Fibroblast of lung (primary cell): Measurements from ENCODE around the gene SH3TC1.

Experiments used
- CTCF ChIP-seq, 2 donors: IDR thresholded peaks in 1 of 2; conservative IDR thresholded peaks in 1 of 2; 1 replicate in 1 of 2; 2 replicates in 1 of 2; pipeline ENCODE4 v1.5.1; 2011 to 2012; ENCODE audit warnings: low read length in 2 of 2, control low read depth in 1 of 2, inconsistent platforms in 1 of 2, low read depth in 1 of 2, mild to moderate bottlenecking in 1 of 2
- EZH2 ChIP-seq: IDR thresholded peaks from 2 replicates; pipeline ENCODE4 v1.5.1; 2012; ENCODE audit warnings: low read length, control low read depth, mild to moderate bottlenecking; ENCODE audit errors: missing control alignments

DNA sequence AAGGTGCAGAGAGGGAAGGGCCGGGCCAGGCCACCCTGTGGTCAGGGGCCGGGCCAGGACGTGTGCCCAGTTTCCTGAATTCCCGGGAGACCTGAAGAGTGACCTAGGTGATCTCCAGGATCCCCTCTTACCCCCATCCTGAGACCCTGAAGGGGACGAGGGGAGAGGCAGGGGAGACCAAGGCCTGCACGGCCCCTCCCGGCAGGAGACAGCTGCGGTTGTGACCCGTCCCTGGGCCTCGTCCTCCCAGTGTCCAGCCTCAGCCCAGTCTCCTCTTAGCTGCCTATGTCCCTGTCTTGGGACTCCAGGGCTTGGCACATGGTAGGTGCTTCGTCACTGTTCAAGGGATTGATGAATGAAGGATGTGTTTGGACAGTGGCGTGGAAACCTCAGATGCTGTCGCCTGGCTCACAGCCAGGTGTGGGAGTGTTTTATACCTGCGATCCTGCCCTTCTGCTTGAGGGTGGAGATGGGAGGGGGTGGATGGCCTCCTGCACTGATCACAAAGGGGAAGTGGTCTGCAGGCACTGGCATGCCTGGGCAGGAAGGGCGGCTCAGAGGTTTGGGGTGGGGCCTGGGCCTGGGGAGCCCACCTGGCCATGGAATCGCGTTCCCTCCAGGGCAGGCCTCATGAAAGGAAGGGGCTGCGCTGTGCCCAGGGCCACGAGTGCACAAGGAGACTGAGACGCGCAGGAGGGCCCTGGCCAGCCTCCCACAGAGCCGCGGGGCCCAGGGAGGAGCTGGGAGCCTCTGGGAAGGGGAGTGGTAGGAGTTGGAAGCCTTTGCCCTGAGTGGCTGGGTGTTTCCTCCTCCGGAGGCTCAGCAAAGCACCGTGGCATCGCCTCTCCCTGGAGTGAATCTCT lies 6.9 kb downstream of the SH3TC1 start:
- TF ChIP-seq CTCF (conservative IDR thresholded peaks at IDR 0.05 in 1 of 2, IDR thresholded peaks at IDR 0.05 in 1 of 2; ENCODE audit: low read depth in 1 of 2, low read length in 2 of 2) (no peak), EZH2 (no peak)
